HG02885 (cell line): ENCODE measurements around the gene CRADD.
A peak's percentile ranks its signal among the peaks of the same experiment; 100 is the strongest.

Experiments
- ATAC-seq: cut with Tn5 transposase; IDR thresholded peaks from one replicate; pipeline ENCODE4 v1.9.1; 2021; ENCODE audit warnings: mild to moderate bottlenecking; ENCODE audit not compliant: unreplicated experiment, poor library complexity

CRADD gene

DNA sequence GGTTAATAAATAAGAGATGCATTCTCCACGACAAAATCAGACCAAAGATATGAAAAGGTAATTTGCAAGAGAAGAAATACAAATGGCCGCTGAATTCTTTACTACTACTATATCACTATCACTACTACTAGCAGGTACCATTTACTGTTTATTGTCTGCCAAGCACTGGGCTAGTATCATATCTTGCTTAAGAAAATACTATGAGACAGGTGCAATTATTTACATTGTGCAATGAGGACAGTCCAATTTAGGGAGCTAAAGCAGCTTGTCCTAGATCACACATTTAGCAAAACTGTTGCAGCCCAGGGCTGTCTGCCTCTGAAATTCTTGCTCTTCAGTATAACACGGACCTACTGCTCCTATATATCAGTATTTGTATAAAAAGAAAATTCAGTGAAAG lies 52.8 kb downstream of the CRADD start:
- no peak for ATAC-seq

DNA sequence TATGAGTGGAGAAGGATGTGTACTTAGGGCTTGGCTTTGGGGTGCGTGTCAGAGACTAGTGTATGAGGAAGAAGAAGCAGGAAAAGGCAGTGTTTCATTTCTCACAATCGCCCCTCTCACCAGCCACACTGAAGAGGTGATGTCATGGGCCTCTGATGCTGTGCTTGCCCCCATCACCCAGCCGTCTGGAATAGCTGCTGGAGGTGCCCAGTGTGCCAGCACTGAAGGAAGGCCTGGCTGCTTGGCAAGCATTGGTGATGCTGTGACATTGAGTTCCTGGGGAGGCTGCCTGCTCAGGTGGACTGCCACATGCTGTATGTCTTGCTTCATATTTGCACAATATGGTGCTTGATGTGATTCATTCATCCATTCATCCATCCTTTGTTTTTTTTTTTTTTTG lies 56.2 kb downstream of the CRADD start:
- ATAC-seq: peak; percentile 56

DNA sequence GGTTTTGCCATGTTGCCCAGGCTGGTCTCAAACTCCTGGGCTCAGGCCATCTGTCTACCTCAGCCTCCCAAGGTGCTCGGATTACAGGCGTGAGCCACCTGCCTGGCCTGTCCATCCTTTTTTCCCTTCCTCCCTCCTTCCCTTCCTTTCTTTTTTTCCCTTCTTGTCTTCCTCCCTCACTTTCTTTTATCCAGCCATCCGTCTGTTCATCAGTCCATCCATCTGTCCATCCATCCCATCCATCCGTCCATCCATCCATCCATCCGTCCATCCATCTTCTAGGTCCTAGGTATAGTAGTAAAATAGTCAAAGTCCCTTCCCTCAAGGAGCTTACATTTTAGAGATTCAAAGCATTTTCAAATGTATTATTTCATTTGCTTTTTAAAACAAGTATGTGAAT lies 56.8 kb downstream of the CRADD start:
- no peak for ATAC-seq

DNA sequence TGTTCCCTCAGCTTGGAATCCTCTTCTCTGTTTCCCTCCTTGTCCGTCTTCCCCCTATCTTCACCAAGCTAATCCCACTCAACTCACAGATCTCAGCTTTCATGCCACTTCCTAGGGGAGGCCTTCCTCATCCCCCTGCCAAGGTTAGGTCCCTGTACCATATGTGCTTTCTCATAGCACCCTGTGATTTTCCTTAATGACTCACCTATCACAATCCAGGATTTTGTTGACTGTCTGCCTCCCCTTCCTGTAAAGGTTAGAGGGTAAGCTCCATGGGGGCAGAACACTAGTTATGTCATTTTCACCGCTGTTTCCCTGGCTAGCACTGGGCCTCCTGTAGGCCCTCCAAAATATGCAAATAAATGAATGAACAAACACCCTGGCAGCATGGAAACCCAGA lies 57.6 kb downstream of the CRADD start:
- ATAC-seq: no peak

DNA sequence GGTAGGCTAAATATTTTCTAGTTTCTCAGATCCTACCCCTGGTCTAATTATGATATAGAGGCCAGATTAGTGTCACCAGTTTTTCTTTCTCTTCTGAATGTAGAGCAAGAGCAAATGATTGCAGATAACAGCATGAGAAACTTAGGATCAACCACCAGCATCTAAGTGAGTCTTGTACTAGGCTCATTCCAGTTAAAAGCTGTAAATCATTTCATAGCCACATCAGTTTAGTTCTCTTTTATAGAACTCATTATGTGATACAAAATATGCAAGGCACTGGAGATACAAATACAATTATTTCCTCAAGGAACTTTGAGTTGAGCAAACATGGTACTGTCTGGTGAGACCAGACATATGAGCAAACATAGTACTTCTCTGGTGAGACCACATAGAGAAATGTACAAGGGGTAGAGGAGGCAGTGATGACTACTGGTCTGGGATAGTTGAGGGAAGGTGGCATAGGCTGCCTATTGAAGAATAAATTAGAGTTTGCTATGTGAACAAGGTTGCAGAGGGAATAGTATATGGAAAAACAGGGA lies 59.5 kb downstream of the CRADD start:
- ATAC-seq: no peak

DNA sequence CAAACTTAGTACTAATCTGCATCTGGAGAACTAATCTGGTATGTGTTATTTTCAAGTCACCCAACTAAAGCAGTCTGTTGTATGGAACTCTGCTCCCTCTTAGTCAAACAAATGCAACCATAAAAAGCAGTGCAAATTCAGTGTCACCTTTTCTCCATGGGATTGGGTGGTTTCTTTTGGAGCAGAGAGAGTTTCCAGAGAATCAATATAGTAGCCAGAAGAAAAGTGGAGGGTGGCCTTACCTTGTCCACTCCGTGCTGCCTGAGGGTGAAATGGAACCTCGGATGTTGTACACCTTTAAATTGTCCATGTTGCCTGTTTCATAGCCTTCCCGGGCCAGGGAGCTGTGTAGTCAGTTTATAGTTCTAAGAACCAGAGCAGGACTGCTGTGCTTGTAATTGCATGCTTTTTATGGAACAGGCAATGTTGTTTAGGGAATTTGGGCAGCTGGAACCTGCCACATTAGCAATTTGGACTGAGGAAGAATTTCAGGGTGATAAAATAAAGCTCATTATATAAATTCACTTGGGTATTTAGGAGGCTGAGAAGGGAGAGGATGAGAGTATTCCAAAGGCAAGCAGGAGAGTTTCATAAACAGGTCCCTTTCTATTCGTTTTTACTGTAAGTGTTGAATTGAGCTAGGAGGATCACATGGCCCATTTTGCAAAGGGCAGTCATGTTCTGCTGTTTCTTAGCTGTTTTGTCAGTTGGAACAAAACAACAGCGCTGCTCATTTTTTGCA lies 60.5 kb downstream of the CRADD start:
- no peak for ATAC-seq

DNA sequence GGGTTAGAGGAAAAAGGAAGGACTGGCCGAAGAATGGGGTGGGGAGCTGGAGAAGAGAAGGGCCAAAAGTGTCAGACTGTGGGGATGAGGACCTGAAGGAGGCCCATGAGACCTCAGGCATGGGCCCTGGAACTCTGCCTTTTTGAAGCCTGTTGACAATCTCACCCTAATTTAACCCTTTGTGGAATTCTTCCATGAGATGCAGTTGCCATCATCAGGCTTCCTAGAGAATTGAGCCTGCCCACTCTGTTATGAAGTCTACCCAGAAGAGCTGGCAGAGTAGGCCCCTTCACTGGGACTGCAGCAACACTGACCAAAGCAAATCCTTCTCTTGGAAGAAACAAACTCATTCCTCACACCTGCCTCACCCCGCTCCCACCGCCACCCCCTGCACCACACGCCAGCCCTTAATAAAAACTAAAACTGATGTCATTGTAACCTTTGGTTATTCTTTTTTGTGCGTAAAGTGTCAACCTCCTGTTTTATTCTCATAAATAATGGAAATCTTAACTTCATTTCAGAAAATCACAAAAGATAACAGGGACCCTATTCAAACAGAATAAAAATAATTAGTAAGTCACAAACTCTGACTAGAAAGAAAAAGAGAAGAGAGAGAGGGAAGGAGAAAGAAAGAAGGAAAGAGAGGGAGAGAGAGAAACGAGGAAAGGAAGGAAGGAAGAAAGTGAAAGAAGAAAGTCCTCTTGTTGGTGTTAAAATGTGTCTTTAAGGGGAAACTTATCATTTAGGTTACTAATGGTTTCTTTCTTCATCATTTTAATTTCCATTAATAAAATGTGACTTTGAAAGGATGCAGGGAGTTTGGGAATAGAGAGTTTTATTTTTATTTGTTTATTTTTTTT lies 61.3 kb downstream of the CRADD start:
- no peak for ATAC-seq

DNA sequence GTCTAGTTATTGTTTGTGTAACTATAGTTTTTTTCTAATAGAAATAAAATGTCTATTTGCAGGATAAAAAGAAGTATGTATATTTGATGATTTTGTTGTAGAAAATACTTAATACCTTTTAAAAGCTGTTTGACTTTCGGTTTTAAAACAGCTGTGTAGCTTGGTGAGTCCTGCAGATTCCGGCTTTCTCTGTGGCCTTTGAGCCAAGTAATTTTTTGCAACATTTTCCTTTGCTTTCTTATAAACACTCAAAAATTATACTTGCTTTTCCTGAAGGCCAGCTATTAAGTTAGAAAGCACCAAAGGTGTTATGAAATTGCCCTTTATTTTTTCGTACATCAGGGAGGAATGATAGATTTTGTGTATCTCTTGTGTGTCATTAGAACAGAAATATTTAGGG lies 63.6 kb downstream of the CRADD start:
- ATAC-seq: no peak

DNA sequence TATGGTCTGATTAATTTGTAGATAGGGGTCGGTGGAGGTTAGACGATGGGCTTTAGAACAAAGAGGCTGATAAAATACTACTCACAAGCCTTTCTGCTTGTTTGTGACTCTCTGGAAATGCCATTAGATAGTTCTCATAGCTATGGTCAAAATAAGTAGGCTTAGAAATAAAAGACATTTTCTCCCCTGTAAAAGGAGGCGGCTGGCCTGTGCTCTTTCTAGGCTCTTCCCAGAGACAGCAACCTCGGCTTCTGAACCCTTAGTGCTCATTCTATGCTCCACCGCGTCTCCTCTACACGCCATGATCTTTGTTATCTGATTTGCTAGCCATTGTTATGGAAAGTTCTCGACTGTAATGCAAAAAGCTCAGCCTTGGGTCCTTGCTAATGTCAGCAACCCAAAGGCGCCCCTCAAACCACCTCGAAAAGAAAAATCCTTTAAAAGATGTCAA lies 64.5 kb downstream of the CRADD start:
- peak; percentile 34 for ATAC-seq

DNA sequence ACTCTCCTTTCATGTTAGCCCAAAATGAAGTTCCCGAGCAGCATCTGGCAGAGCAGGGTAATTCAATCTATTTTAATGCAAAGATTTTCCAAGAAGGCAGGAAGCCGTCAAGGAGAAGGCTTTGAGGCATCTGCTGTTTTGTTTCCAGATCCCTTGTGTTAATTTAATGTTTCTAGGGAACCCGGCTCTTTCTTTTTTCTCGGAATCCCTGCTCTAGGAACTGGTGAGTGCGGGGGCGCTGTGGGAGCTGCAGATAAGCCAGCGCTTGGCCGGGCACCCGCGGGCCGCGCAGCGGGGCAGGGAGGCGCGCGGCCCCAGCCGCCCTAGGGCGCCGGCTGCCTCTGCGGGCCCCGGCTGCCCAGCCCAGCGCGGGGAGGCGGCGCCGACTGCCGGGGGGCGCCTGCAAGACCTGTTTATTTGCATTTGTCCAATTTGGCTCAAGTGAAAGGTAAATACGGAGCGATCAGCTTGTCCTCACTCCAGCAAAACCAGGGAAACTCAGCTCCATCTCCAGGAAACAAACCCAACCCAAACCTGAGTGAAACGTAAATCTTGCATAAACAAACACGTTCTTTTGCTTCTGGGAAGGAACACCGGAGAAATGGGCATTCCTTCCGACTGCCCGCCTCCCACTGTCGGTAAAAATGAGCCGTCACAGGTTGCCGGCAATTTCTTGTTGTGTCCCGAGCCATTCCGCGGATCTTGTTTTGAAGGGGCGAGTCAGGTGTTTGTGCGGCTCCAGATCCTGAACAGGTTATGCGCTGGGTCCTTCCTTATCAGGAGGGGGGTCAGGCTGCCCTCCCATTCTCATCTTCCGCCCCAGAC lies 65.1 kb downstream of the CRADD start:
- peak; percentile 93 for ATAC-seq

DNA sequence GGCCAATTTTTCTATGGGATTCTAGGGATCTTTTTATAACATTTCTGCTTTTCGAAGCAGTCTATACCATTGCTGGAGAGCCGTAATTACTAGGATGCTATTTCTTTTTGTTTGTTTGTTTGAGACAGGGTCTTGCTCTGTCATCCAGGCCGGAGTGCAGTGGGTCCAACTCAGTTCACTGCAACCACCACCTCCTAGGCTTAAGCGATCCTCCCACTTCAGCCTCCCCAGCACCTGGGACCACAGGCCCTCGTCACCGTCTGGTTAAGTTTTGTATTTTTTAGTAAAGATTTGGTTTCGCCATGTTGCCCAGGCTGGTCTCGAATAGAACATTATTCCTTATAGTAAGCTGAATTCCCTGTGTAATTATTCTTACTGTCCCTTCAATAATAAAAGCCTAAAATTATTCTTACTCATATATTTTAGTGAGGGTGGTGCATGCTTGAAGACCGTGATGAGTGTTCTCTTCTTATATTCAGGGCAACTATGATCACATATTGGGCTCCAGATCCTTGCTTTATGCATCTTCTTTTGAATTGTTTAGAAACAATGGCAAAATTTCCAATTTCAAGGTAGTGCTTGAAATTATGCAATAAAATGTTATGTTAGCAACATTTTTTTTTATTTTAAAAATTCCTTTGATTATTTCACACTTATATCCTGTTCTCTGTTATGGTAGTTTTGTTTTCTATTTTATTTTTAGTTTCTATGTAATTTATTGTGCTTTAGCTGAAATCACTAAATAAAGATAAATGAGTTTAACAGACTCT lies 66.2 kb downstream of the CRADD start:
- ATAC-seq: no peak

DNA sequence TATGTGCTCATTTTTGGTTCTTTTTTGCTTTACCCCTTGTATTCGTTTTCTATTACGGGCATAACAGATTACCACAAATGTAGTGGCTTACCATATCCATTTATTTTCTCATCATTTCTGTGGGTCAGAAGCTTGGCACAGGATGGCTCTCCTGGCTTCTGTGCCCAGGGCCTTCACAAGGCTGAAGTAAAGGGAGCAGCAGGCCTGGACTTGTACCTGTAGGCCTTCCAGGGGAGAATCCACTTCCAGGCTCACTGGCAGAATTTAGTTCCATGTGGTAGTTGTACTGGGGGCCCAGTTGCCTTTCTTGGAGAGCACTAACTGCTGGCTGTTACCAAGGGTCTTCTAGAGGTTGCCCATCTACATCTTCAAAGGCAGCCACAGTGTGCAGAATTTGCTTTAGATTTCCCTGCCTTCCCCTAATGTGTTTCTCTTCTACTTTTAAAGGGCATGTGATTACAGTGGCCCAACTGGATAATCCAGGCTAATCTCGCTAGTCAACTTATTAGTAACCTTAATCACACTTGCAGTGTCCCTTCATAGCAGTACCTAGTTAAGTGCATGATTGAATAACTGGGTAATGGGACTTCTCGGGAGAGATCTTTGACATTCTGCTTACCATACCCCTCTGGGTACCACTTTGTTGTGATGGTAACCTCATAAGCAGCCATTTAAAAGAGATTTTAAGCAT lies 67.0 kb downstream of the CRADD start:
- no peak for ATAC-seq

DNA sequence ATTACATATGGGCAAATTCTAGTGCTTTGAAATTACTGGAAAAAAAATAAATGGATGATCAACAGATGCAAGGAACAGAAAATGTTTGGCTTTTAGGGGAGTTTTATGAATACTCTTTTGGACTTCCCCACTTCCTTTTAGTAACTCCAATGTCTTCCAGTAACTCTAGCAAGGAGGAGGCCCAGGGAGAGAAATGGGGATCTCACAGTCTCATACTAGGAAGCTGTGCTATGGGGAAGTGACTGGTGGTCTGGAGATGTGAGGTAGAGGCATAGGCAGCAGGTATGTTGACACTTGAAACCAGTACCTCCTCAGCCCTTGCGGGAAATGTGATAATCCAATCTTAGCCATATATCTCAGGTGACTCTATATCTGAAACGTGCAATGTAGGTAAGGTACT lies 68.1 kb downstream of the CRADD start:
- ATAC-seq: no peak

DNA sequence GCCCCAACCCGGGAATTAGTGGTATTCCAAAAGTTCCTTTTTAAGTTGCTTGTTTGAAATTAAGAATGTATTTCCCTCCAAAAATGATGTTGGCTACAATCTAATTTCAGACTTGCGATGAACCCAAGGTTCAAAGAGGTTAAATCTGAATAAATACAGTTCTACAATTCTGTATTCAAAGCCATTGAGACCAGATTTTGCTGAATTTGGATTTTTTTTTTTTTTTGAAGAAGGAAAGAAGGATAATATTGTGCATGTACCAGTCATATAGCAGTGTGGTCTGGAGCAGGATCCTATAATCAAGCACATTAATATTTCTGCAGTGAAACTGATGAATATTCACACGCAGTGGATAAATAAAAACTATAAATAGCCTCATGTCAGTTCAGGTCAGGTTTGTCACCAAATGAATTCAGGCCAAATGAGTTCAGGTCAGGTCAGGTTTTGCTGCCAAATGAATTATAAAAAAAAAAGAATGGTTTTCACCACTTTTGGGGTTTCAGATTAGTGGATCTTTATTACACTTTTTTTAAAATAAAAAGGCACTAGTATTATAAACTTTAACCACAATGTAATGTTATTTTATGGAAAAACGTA lies 69.5 kb downstream of the CRADD start:
- ATAC-seq: no peak

DNA sequence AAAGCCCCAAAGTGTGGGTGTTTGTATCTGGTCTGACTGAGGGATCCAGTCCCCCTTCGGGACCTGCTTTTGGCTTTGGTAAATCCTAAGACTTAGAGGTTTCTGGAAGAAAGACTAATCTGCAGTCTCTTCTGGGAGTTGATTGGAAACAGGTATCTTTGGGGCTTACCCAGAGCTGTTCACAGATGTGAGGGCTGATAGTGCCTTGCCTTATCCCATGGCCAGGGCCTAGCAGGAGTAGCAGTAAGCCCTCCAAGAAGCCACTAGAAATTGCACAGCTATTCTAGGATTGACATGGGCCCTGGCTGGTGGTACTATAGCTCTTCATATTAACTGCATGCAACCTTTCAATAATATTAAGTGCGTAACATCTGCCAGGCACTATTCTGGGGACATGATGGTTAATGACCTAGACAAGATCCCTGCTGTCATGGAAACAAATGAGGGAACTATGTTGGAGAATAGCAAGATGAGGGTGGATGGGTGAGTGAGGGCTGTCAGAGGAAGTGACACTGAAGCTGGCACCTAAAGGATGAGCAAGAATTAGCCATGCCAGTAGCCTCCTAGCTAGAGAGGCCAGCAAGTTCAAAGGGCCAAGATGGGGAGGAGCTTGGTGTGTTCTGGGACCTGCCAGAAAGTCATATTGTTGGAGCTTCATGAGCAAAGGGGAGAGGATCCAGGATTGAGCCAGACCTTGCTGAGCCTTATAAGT lies 71.7 kb downstream of the CRADD start:
- ATAC-seq: no peak

DNA sequence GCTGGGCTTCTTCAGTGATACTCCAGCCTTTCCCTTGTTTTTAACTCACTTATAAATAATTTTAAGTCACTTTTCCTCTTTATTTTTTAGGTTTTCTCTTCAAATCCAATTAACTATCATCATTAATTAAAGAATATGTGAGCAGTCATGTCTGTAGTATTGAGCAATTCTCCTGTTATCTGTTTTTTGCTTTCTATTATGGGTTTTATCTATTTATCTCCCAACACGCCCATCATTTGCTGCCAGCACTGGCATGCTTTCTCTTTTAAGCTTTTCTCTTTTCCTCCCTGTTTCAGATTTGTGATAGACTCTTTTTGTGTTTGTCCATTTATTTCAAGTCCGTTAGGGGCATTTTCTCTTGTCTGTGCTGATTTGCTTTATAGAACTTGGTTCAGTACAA lies 72.3 kb downstream of the CRADD start:
- ATAC-seq: no peak

DNA sequence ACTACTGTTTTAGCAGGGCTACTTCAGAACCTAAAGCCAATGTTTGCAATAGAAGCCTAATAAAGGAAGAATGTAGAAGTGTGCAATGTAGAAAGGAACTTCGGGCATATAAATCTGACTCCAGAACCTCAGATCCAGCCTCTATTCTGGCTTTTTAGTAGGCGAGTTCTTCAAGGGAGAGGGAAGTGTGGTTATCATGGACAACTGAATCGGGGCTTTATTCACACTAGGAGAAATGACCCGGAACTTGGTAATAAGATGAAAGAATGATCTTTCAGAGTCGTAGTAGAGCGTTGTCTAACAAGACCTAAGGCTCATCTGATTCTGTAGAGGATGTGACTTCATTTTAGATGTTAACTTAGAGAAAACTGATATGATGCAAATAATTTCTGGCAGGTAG lies 72.9 kb downstream of the CRADD start:
- ATAC-seq: no peak

DNA sequence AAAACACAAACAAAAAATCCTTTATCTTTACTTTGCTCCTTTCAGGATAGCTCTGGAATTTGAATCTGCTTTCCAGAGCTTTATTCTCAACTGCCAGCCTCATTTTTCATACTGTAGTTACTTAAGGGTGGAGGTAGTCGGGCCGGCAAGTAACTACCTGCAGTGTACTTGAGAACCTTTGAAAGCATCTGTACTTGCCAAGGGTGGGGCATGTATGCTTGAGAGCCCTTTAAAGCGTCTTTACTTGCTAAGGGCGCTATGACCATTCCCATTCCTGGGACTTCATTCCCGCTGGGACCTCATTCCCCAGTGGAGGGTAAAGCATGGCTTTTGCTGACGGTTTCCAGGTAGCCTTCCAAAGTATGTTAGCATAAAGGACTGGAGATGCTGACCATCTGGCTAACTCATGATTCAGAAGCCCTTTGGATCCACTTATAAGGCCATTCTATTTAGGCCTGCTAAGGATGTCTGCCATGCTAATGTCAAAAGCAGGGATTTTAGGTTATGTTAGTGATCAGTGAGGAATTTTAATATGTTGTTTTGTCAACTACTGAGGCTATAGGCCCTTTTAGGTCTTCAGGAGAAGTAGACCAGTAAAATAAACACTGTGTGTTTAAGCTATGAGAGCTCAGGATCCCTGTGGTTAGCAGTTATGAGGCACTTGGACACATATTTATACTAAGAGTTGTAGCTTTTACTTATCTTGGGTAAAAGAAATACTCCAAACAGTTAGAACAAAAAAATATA lies 74.9 kb downstream of the CRADD start:
- ATAC-seq: no peak
